ENCODE measurements around the gene FAM32A.

The FAM32A gene

GRCh38 chr19:16226878-16227836, 41.9 kb downstream of the FAM32A start:
- DNase-seq, result no peak

- no peak for DNase-seq
Measured at GRCh38 chr19:16227837-16228636, 42.8 kb downstream of the FAM32A start.

GRCh38 chr19:16228637-16229321, 43.6 kb downstream of the FAM32A start:
- no peak for DNase-seq

- DNase-seq, result no peak
Measured at GRCh38 chr19:16229322-16229641, 44.1 kb downstream of the FAM32A start.

GRCh38 chr19:16232127-16232526, 46.9 kb downstream of the FAM32A start:
- DNase-seq, result no peak

- no peak for DNase-seq
Measured at GRCh38 chr19:16232568-16232967, 47.4 kb downstream of the FAM32A start.

- no peak for DNase-seq
Measured at GRCh38 chr19:16233081-16233776, 48.0 kb downstream of the FAM32A start.

- no peak for DNase-seq
Measured at GRCh38 chr19:16233836-16234551, 48.8 kb downstream of the FAM32A start.

- DNase-seq, result no peak
Measured at GRCh38 chr19:16234552-16235445, 49.6 kb downstream of the FAM32A start.

- no peak for DNase-seq
Measured at GRCh38 chr19:16235811-16236652, 50.8 kb downstream of the FAM32A start.

Data from NCI-H2227 treated with DMSO at 0.1 percent for 48 hours (cell line).